Measurements from ENCODE around the gene RAB25.

- TF ChIP-seq, protein P1, sequence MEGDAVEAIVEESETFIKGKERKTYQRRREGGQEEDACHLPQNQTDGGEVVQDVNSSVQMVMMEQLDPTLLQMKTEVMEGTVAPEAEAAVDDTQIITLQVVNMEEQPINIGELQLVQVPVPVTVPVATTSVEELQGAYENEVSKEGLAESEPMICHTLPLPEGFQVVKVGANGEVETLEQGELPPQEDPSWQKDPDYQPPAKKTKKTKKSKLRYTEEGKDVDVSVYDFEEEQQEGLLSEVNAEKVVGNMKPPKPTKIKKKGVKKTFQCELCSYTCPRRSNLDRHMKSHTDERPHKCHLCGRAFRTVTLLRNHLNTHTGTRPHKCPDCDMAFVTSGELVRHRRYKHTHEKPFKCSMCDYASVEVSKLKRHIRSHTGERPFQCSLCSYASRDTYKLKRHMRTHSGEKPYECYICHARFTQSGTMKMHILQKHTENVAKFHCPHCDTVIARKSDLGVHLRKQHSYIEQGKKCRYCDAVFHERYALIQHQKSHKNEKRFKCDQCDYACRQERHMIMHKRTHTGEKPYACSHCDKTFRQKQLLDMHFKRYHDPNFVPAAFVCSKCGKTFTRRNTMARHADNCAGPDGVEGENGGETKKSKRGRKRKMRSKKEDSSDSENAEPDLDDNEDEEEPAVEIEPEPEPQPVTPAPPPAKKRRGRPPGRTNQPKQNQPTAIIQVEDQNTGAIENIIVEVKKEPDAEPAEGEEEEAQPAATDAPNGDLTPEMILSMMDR (optimal IDR thresholded peaks at IDR 0.05 in 1 of 3, IDR thresholded peaks at IDR 0.05 in 1 of 3, conservative IDR thresholded peaks at IDR 0.05 in 1 of 3; ENCODE audit: extremely low read depth in 1 of 3, insufficient read depth in 2 of 3, low read length in 3 of 3) = no peak
- TF ChIP-seq EZH2 (IDR thresholded peaks at IDR 0.05; ENCODE audit: low read length) = no peak
These were observed 6.3 kb upstream of the RAB25 start, which contains the start of gene LAMTOR2 for GRCh38 chr1:156054500-156055280.

All from keratinocyte (primary cell).